ENCODE data around the gene TMEM223.
A peak's percentile ranks its signal among the peaks of the same experiment; 100 is the strongest.

TMEM223 gene

GRCh38 chr11:62806611-62807121, 14.9 kb upstream of the TMEM223 start (continued):
- TF ChIP-seq ZNF280D (tag by site-specific recombination; IDR thresholded peaks at IDR 0.05), result no peak
- TF ChIP-seq KLF1 (tag by site-specific recombination; IDR thresholded peaks at IDR 0.05), result no peak
- no peak for TF ChIP-seq ZNF488 (tag by site-specific recombination; IDR thresholded peaks at IDR 0.05)
- no peak for TF ChIP-seq ZNF776 (tag by site-specific recombination; IDR thresholded peaks at IDR 0.05; ENCODE audit: borderline replicate concordance)
- no peak for TF ChIP-seq ZNF175 (tag by site-specific recombination; IDR thresholded peaks at IDR 0.05)
- TF ChIP-seq ZNF239 (tag by site-specific recombination; IDR thresholded peaks at IDR 0.05), result no peak
- TF ChIP-seq ZNF37A (tag by site-specific recombination; IDR thresholded peaks at IDR 0.05), result no peak
- no peak for TF ChIP-seq ZFP69B (tag by site-specific recombination; IDR thresholded peaks at IDR 0.05)
- no peak for TF ChIP-seq ZNF248 (tag by site-specific recombination; IDR thresholded peaks at IDR 0.05)
- peak; percentile 67 for TF ChIP-seq GLIS1 (tag by site-specific recombination; IDR thresholded peaks at IDR 0.05)
- TF ChIP-seq ZNF48 (tag by site-specific recombination; IDR thresholded peaks at IDR 0.05), result no peak
- TF ChIP-seq ZNF645 (tag by site-specific recombination; IDR thresholded peaks at IDR 0.05), result no peak
- TF ChIP-seq TSHZ1 (tag by site-specific recombination; IDR thresholded peaks at IDR 0.05; ENCODE audit: borderline replicate concordance), result no peak

- peak overlapping the region; percentile 84 for H3K4me3 ChIP-seq (ENCODE audit: low read depth, low read length)
- no peak for TF ChIP-seq AEBP2 (tag by site-specific recombination; IDR thresholded peaks at IDR 0.05; ENCODE audit: borderline replicate concordance)
- TF ChIP-seq ZNF501 (tag by site-specific recombination; IDR thresholded peaks at IDR 0.05), result no peak
- TF ChIP-seq PBX3 (CRISPR knock-in tag; IDR thresholded peaks at IDR 0.05), result no peak
- no peak for TF ChIP-seq ZEB2 (tag by site-specific recombination; IDR thresholded peaks at IDR 0.05)
- no peak overlapping the region; the same call in 1 of the 2 replicates for H3K27ac ChIP-seq (ENCODE audit: extremely low read depth, low read depth, low read length)
- CTCF ChIA-PET, result interaction anchor here (0.7 kb wide), 1 partner anchor 28 kb away, joined by 4 read pairs; no protein-coding TSS in a partner anchor
- POLR2A ChIA-PET, result interaction anchor here (0.5 to 3.5 kb wide), 19 partner anchors 10 to 161 kb away, joined by 3 to 25 read pairs (median 6); partner anchors contain the start of genes C11orf98, CSKMT, HNRNPUL2 and POLR2G
- H3K36me3 ChIP-seq (ENCODE audit: control insufficient read depth in 2 of 2, insufficient read depth in 1 of 2, low read length in 2 of 2), result peaks cover 13 to 34% of the 10 kb centered on the region in 2 experiments
- no peaks in the 10 kb centered on the region for H3K4me1 ChIP-seq (ENCODE audit: control insufficient read depth, insufficient read depth, low read length)
- no peaks in the 10 kb centered on the region for H3K9me3 ChIP-seq (ENCODE audit: control insufficient read depth, insufficient read depth, low read depth, low read length)
These were observed 14.2 kb upstream of the TMEM223 start for GRCh38 chr11:62805961-62806441.
